ENCODE measurements around the gene MGLL. TPM values are rescaled to one million over a fixed set of nuclear protein-coding genes. Genes with fewer than 3 reads are reported as not detected.

The MGLL gene
- total RNA-seq, 6 experiments from 2014 or later = 128 to 144 (median 129) TPM

DNA sequence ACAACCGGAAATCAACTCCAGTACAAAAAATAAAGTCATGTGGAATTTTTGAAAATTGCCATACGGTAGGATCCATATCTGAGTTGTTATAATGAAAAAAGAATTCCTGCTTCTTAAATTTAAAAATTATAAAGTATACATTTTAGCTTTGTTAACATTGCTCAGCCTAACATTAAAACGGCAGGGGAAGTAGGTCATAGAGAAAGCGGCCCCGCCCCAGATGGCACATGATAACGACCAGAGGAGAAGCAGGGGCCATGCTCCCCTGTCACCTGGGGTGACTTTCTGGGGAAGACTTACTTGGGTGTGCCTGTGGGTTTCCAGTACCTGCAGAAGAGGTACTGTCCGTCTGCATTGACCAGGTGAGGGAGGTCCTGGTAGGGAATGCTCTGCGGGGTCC, 921 bp downstream of the MGLL start:
- no peaks in the 10 kb centered on the region for H3K9me3 Mint-ChIP-seq
- peak overlapping the region; percentile 95 for H3K4me3 Mint-ChIP-seq
- DNase-seq = no peak
- no peaks in the 10 kb centered on the region; the same call in none of the 2 replicates for H3K27me3 Mint-ChIP-seq (ENCODE audit: insufficient read depth)
- H3K27ac Mint-ChIP-seq = peak overlapping the region; percentile 79
- peaks cover 56% of the 10 kb centered on the region for H3K4me1 Mint-ChIP-seq (ENCODE audit: low read depth)
- TF ChIP-seq, protein P1, sequence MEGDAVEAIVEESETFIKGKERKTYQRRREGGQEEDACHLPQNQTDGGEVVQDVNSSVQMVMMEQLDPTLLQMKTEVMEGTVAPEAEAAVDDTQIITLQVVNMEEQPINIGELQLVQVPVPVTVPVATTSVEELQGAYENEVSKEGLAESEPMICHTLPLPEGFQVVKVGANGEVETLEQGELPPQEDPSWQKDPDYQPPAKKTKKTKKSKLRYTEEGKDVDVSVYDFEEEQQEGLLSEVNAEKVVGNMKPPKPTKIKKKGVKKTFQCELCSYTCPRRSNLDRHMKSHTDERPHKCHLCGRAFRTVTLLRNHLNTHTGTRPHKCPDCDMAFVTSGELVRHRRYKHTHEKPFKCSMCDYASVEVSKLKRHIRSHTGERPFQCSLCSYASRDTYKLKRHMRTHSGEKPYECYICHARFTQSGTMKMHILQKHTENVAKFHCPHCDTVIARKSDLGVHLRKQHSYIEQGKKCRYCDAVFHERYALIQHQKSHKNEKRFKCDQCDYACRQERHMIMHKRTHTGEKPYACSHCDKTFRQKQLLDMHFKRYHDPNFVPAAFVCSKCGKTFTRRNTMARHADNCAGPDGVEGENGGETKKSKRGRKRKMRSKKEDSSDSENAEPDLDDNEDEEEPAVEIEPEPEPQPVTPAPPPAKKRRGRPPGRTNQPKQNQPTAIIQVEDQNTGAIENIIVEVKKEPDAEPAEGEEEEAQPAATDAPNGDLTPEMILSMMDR (IDR thresholded peaks at IDR 0.05) = no peak
- peaks cover 48% of the 10 kb centered on the region for H3K36me3 Mint-ChIP-seq (ENCODE audit: low read depth)

DNA sequence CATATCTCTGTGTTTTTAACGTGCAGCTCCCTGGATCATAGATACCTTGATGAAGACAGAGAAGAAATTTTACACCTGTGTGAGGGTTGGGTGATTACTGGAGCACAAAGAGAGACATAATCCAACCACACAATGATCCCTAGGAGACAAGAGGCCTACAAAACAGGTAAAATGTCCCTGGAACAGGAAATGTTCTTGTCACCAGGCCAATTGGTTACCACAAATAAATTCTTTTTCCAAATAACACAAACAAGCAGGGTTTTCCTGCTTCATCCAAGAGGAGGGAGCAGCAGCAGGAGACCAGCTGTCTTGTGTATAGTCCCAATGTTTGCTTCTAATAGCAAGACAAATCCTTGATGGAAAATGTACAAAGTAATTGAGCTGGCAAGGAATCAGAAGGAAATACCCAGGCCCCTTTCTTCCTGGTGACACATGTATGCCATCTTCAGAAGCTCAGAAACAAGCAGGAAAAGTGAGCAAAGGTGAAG, 1.4 kb downstream of the MGLL start:
- TF ChIP-seq, protein P1 (IDR thresholded peaks at IDR 0.05) = no peak
- Mint-ChIP-seq H3K27ac (peak overlapping the region; percentile 79), H3K4me3 (peak overlapping the region; percentile 95), H3K27me3 (ENCODE audit: insufficient read depth) (no peaks in the 10 kb centered on the region; the same call in none of the 2 replicates), H3K4me1 (ENCODE audit: low read depth) (peaks cover 62% of the 10 kb centered on the region), H3K36me3 (ENCODE audit: low read depth) (peaks cover 53% of the 10 kb centered on the region), H3K9me3 (no peaks in the 10 kb centered on the region)
- DNase-seq = no peak

DNA sequence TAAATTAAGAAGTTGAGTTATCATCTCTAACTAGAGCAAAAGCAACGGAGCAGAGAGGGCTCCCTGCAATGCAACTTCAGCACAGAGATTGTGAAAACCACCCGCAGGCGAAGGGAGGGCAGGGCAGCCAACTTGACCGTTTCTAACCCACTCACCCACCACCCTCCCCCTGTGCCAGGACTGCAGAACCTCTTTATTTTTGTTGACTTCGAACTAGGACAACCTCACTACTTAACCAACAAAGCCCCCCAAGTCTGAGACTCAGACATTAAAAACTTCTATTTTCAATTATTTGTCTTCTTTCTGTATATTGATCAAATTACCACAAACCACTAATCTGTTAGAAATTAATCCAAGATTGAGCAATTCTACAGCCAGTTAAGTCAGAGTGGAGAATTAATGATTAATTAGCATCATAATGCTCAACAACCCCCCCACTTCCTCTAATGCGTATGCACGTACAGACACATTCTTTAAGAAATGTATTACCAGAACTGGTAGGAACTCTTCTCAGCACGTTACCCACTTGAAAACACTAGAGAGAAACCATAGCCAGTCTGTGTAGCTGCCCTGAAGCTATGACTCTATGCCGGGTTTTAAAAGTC, 2.0 kb downstream of the MGLL start:
- no peaks in the 10 kb centered on the region for H3K9me3 Mint-ChIP-seq
- peak overlapping the region; percentile 95 for H3K4me3 Mint-ChIP-seq
- TF ChIP-seq, protein P1 (IDR thresholded peaks at IDR 0.05) = peak; percentile 51
- H3K27me3 Mint-ChIP-seq (ENCODE audit: insufficient read depth) = no peaks in the 10 kb centered on the region; the same call in none of the 2 replicates
- H3K4me1 Mint-ChIP-seq (ENCODE audit: low read depth) = peaks cover 65% of the 10 kb centered on the region
- H3K27ac Mint-ChIP-seq = peak overlapping the region; percentile 79
- peak; percentile 39 for DNase-seq
- H3K36me3 Mint-ChIP-seq (ENCODE audit: low read depth) = peaks cover 59% of the 10 kb centered on the region

DNA sequence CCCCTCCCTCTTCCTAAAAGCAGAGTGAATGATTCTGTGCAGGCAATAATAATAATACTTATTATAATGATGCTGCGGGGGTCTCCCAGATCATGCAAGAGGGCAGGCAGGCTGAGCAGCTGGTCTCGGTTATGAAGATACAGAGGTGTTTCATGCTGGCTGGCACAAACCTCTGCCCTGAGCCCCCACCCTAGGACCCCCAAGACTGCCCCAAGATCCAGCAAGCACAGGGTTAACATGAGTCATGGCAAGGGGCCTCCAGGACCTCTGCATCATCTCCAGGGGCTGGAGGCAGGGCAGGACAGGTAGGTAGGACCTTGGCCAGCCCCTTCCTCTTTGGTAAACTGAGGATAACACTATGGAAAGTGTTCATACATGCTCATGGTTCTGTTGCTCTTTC, 2.7 kb downstream of the MGLL start:
- H3K4me1 Mint-ChIP-seq (ENCODE audit: low read depth) = peaks cover 69% of the 10 kb centered on the region
- TF ChIP-seq, protein P1 (IDR thresholded peaks at IDR 0.05) = no peak
- H3K9me3 Mint-ChIP-seq = no peaks in the 10 kb centered on the region
- peaks cover 64% of the 10 kb centered on the region for H3K36me3 Mint-ChIP-seq (ENCODE audit: low read depth)
- H3K27ac Mint-ChIP-seq = peak overlapping the region; percentile 79
- no peaks in the 10 kb centered on the region; the same call in none of the 2 replicates for H3K27me3 Mint-ChIP-seq (ENCODE audit: insufficient read depth)
- DNase-seq = no peak
- peak overlapping the region; percentile 95 for H3K4me3 Mint-ChIP-seq

DNA sequence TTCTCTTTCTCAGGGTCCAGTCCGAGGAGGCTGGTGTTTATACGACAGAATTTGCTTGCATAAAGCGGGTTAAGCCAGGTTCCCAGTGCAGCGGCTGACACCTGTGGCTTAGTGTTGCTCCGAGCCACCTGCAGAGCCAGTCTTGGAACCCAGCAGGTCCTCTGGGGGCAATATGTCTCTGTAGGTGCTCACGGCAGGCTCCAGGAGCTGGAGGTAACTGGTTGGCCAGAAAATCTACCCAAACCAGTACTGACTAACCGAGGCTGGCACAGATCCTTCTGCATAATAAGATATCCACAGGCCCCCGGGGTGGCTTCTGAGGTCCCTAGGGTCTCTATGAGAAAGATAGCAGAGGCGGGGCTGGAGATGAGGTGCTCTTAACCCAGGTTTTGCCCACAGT, 3.2 kb downstream of the MGLL start:
- Mint-ChIP-seq H3K9me3 (no peaks in the 10 kb centered on the region), H3K4me1 (ENCODE audit: low read depth) (peaks cover 69% of the 10 kb centered on the region), H3K27me3 (ENCODE audit: insufficient read depth) (no peaks in the 10 kb centered on the region; the same call in none of the 2 replicates), H3K36me3 (ENCODE audit: low read depth) (peaks cover 70% of the 10 kb centered on the region), H3K4me3 (no peak overlapping the region), H3K27ac (peak overlapping the region; percentile 21; the same call in 1 of the 2 replicates)
- no peak for DNase-seq
- TF ChIP-seq, protein P1 (IDR thresholded peaks at IDR 0.05) = no peak

All from HFFc6 (cell line).